GM11168 (cell line): ENCODE results near the gene IL10RB.
"Not testable (repeated sequence)": the region's sequence is repeated elsewhere in the genome, so short reads cannot be mapped to it uniquely, and the experiment has no call there.

Source experiments
- in situ Hi-C: fragments of 300-500 bp; cut with MboI; formaldehyde crosslinking; loops from one replicate; pipeline ENCODE4 v1.12.0; 2022; ENCODE audit warnings: low sequenced_read_pairs; ENCODE audit not compliant: unreplicated experiment

The IL10RB gene

DNA sequence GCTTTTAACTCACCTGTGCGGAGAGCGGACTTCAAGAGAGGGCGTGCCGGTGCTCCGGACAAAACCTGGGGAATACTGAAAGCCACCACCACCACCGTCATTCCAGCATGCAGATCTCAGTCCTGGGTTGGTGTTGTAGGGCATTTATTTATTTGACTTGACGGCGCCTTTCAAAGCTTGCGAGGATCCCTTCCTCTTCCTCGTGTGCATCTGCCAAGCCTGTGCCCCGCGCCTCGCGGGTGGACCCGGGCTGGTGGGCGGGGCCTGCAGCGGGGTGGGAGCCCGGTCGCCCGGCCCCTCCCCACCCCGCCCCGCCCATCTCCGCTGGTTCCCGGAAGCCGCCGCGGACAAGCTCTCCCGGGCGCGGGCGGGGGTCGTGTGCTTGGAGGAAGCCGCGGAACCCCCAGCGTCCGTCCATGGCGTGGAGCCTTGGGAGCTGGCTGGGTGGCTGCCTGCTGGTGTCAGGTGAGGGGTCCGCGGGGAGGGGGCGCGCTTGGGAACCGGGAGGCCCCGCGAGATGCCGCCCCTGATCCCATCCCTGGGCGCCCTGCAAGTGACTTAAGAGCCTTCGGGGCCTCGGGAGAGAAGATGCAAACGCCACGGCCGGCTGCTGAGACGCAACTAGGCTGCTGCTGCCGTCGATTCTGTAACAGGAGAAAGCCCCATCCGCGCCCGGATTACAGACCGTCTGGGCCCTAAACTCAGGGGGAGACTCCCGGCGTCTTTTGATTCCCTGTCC is at the start of gene IL10RB:
IL10RB (plus strand) TSS at position 318 of the 739 bp plus-strand sequence; CDS start at position 417, 99 bp downstream.
- in situ Hi-C loops = no loop called here

DNA sequence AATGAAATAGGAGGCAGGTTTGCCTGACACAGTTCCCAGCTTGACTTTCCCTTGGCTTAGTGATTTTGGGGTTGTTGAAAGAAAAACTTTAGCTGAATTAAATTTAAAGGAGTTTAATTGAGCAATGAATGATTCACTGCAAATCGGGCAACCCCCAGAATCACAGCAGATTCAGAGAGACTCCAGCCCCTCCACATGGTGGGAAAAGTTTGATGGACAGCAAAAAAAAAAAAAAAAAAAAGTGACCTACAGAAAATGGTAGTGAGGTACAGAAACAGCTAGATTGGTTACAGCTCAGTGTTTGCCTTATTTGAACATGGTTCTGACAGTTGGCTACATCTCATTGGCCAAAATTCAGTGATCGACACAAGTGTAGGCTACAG is 49.0 kb upstream of the IL10RB start:
- in situ Hi-C loops = no loop called here

GRCh38 chr21:33219300-33219699 is 46.9 kb upstream of the IL10RB start:
- in situ Hi-C loops = no loop called here

- in situ Hi-C loops = no loop called here
Measured at GRCh38 chr21:33219954-33220353, 46.2 kb upstream of the IL10RB start.

- in situ Hi-C loops = not testable (repeated sequence)
Measured at GRCh38 chr21:33225376-33225775, 40.8 kb upstream of the IL10RB start.

- in situ Hi-C loops = no loop called here
Measured at GRCh38 chr21:33228455-33228854, 37.7 kb upstream of the IL10RB start.

- in situ Hi-C loops = no loop called here
Measured at GRCh38 chr21:33229099-33229783, 36.9 kb upstream of the IL10RB start.

DNA sequence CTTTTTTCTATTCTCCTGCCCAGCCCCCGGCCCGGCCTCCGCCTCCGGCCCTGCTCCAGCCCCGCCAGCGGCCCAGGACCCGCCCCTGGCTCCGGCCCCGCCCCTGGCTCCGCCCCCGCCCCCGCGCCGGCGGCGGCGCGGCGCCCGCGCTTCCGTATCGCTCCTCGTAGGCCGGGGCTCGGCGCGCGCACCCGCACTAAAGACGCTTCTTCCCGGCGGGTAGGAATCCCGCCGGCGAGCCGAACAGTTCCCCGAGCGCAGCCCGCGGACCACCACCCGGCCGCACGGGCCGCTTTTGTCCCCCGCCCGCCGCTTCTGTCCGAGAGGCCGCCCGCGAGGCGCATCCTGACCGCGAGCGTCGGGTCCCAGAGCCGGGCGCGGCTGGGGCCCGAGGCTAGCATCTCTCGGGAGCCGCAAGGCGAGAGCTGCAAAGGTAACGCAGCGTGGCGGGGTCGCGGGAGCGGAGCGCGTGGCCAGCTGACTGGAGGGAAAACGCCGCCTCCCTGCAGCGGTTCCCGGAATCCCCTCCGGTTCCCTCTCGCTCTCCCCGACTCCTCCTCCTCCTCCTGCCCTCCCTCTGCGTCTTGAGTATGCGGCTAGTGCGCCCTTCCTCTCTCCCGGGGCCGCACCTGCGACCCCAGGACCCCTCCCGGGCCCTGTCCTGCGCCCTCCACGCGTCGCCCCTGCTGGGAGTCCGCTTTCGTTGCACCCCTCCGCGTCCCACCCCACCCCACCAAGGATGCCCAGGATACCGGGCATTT is 36.2 kb upstream of the IL10RB start, which contains the start of gene IFNAR2:
IFNAR2 (plus strand) TSS at position 155 of the 761 bp plus-strand sequence. CDS start 11,985 bp downstream, outside the sequence.
- in situ Hi-C loops = no loop called here

DNA sequence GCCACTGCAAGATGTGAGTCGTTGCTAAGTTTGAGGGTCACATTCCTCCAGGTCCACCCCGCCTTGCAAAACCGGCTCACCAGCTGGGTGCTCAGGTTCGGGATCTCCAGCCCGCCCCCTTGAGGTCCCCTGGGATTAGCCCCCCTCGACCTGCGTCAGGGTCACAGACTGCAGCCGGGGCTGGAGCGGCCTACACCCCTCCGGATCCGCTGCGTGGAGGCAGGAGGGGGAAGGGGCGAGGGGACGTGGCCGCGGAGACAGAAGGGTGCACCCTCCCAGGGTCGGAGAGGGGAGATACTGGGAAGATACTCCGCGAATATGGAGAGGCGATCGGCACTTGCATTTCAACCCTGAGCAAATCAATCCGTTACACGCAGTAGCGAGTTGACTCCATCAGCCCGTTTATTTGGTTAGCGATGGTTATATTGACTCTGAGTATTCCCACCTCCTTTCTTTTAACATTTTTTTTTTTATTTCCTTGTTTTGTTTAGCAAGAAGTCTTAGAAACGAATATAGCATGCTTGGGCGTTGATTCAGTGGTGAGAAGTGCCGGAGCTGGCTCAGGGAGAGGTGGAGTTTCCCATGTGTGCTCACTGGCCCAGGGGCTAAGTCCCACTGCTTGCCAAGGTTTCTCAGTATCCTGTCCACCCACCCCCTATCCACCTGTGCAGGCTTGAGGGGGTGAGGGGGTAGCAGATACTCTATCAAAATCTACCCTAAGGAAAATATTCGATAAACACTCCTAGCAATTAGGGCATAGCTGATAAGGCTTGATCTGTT is 35.4 kb upstream of the IL10RB start:
- in situ Hi-C loops = no loop called here

DNA sequence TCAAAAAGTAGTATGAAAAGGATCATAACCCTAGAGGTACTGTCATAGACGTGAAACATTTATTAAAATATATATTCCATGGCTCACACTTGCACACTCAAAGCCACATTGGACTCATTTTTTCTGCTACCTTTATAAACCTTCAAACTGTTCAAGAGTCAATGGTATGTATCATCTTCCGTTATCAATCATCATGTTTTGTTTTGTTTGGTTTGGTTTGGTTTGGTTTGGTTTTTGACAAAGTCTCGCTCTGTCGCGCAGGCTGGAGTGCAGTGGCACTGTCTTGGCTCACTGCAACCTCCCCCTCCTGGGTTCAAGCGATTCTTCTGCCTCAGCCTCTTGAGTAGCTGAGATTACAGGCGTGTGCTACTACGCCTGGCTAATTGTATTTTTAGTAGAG is 34.6 kb upstream of the IL10RB start:
- in situ Hi-C loops = no loop called here

DNA sequence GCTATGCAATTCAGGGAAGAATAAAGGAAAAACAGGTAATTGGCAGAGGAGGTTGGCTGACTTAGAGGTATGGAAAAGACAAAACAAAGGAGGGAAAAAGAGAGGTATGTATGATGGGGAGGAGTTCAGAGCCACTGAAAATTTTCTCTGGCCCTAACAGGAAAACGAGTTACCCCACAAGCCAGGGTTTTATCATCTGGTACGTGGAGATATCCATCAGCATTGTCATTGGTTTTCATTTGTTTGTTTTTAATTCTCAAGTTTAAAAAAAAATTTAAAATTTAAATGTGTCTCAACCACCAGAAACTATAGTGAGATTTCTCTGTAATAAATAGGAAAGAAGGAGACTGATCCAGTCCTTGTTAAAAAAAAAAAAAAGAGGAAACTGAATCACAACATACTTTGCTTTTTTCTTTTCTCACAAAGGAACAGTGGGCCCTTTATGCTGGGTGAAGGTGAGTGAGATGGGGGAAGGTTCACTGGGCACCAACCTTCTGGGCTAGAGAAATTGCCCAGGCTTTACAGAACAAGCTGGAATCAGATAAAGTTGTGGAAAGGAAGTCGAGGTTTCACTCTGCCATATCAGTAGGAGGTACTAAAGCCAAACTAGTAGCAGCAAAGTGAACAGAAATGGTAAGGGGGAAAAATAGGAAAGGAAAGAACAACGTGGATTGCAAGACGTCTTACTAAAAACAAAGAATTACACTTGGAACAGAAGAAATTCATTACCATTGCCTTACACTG is 33.7 kb upstream of the IL10RB start:
- in situ Hi-C loops = no loop called here

GRCh38 chr21:33234635-33235520 is 31.3 kb upstream of the IL10RB start:
- in situ Hi-C loops = no loop called here

- in situ Hi-C loops = no loop called here
Measured at GRCh38 chr21:33236013-33236686, 30.0 kb upstream of the IL10RB start.

DNA sequence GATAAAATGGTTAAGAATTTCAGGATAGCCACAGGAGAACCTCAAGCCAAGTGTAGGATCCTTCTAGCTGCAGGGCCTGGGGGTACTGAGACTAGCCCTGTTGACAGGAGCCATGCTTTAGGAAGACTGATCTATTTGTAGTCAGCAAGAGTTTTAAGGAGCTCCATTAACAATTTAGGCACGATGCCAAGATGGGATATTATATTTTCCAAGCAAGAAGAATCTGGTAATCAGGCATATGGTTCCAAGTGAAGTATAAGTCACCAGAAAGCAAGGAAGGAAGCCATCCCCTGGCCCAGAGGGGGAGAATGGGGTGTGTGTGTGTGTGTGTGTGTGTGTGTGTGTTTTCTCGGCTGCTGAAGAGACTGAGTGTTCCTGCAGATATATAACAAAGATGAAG is 29.4 kb upstream of the IL10RB start:
- in situ Hi-C loops = no loop called here

GRCh38 chr21:33237486-33237885 is 28.7 kb upstream of the IL10RB start:
- in situ Hi-C loops = no loop called here

- in situ Hi-C loops = no loop called here
Measured at GRCh38 chr21:33238146-33238545, 28.0 kb upstream of the IL10RB start.

DNA sequence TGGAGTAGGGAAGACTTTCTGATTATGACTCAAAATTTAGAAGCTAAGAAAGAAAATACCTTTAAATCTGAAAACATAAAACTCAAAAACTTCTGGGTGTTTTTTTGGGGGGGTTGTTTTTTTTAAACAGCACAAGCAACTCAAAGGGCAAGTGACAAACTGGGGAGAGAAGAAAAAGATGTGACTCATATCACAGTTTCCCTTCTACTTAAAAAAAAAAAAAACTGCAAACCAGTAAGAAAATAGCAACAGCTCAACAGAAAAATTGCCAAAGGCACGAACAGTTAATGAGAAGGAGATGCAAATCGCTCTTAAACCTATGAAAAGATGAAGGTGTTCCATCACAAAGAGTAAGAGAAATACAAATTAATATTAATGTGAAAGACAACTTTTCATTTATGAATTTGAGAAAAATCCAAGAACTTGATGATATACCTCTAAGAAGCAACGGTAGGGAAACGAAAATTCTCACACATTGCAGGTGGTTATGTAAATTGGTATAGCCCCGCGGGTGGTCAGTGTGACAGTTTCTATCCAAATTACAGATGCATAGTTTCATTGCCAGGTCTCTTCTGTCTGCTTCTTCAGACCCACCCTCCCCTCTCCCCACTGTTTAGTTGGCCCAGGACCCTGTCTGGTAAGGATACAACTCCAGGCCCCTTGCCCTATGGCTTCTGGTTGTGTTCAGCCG is 27.5 kb upstream of the IL10RB start:
- in situ Hi-C loops = no loop called here
